HCT116 (cell line): ENCODE results near the gene IQGAP2.

Experiments
- CBX3 ChIP-seq: IDR thresholded peaks from 2 replicates; pipeline ENCODE4 v1.6.1; 2012; ENCODE audit warnings: low read depth
- CEBPB ChIP-seq: IDR thresholded peaks from 2 replicates; pipeline ENCODE4 v1.6.1; 2012; ENCODE audit warnings: low read depth
- CTCF ChIP-seq, 3 experiments: fragments of 200-600 bp in 1 of 3; sonication (generic) in 1 of 3; IDR thresholded peaks in 2 of 3; conservative IDR thresholded peaks in 1 of 3; 2 replicates each; pipeline ENCODE4 v1.5.1; 2012 to 2017; ENCODE audit warnings: low read depth in 2 of 3, low read length in 2 of 3, antibody characterized with exemption in 1 of 3, borderline replicate concordance in 1 of 3, control low read depth in 1 of 3, mild to moderate bottlenecking in 1 of 3, mixed read lengths in 1 of 3, mixed run types in 1 of 3, moderate library complexity in 1 of 3; ENCODE audit not compliant: insufficient read depth in 1 of 3
- EGR1 ChIP-seq: IDR thresholded peaks from 2 replicates; pipeline ENCODE4 v1.6.1; 2012; ENCODE audit warnings: low read depth
- EZH2 ChIP-seq: fragments of 200-600 bp; sonication (generic); IDR thresholded peaks from 2 replicates; pipeline ENCODE4 v1.6.1; 2017; ENCODE audit warnings: antibody characterized with exemption, mixed run types
- EZH2phosphoT487 ChIP-seq: fragments of 200-600 bp; IDR thresholded peaks from 2 replicates; pipeline ENCODE4 v1.6.1; 2018; ENCODE audit warnings: antibody characterized with exemption, borderline replicate concordance
- POLR2A ChIP-seq: IDR thresholded peaks from 2 replicates; pipeline ENCODE4 v1.7.0; 2011; ENCODE audit warnings: borderline replicate concordance; ENCODE audit not compliant: insufficient read depth, insufficient read length; ENCODE audit errors: extremely low read depth
- POLR2AphosphoS5 ChIP-seq: IDR thresholded peaks from 2 replicates; pipeline ENCODE4 v1.6.1; 2011; ENCODE audit warnings: mild to moderate bottlenecking, low read depth, low read length, moderate library complexity
- REST ChIP-seq: IDR thresholded peaks from 2 replicates; pipeline ENCODE4 v1.6.1; 2012; ENCODE audit warnings: low read depth
- YY1 ChIP-seq: IDR thresholded peaks from 2 replicates; pipeline ENCODE4 v1.6.1; 2011; ENCODE audit warnings: low read length, low read depth, moderate library complexity, mild to moderate bottlenecking; ENCODE audit not compliant: insufficient replicate concordance; ENCODE audit errors: extremely low read depth
- ZNF274 ChIP-seq: fragments of 200-500 bp; sonication (Bioruptor generic); IDR thresholded peaks from 2 replicates; pipeline ENCODE4 v1.6.1; 2014; ENCODE audit warnings: mild to moderate bottlenecking, low read depth, low read length, inconsistent platforms
- TF ChIP-seq, protein P1 (sequence below): IDR thresholded peaks from 2 replicates; pipeline ENCODE4 v1.6.1; 2012
- TF ChIP-seq, protein P2 (sequence below): IDR thresholded peaks from 2 replicates; pipeline ENCODE4 v1.6.1; 2011; ENCODE audit warnings: mild to moderate bottlenecking, low read length, moderate library complexity; ENCODE audit not compliant: insufficient replicate concordance; ENCODE audit errors: extremely low read depth

DNA sequence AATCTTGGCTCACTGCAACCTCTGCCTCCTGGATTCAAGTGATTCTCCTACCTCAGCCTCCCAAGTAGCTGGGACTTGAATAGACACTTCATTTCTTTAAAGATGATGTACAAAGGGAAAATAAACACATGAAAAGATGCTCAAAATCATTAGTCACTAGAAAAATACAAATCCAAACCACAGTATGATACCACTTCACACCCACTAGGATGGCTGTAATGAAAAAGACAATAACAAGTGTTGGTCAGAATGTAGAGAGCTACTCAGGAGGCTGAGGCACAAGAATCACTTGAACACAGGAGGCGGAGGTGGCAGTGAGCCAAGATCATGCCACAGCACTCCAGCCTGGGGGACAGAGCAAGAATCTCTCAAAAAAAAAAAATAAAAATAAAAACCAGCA is 207.1 kb downstream of the IQGAP2 start:
- TF ChIP-seq POLR2AphosphoS5 (no peak), CTCF (IDR thresholded peaks at IDR 0.05 in 2 of 3, conservative IDR thresholded peaks at IDR 0.05 in 1 of 3; ENCODE audit: borderline replicate concordance in 1 of 3, insufficient read depth in 1 of 3, low read depth in 2 of 3, low read length in 2 of 3) (no peak), POLR2A (no peak), EGR1 (no peak), ZNF274 (no peak), EZH2phosphoT487 (no peak), REST (no peak), CBX3 (no peak), EZH2 (no peak), YY1 (no peak), CEBPB (no peak)
- TF ChIP-seq, protein P1, sequence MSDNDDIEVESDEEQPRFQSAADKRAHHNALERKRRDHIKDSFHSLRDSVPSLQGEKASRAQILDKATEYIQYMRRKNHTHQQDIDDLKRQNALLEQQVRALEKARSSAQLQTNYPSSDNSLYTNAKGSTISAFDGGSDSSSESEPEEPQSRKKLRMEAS: no peak
- TF ChIP-seq, protein P2, sequence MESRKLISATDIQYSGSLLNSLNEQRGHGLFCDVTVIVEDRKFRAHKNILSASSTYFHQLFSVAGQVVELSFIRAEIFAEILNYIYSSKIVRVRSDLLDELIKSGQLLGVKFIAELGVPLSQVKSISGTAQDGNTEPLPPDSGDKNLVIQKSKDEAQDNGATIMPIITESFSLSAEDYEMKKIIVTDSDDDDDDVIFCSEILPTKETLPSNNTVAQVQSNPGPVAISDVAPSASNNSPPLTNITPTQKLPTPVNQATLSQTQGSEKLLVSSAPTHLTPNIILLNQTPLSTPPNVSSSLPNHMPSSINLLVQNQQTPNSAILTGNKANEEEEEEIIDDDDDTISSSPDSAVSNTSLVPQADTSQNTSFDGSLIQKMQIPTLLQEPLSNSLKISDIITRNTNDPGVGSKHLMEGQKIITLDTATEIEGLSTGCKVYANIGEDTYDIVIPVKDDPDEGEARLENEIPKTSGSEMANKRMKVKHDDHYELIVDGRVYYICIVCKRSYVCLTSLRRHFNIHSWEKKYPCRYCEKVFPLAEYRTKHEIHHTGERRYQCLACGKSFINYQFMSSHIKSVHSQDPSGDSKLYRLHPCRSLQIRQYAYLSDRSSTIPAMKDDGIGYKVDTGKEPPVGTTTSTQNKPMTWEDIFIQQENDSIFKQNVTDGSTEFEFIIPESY: no peak
